HepG2 (cell line): ENCODE data around the gene VPS26A. TPM values are rescaled to one million over a fixed set of nuclear protein-coding genes. Genes with fewer than 3 reads are reported as not detected.

Source experiments
- EEA1 ChIP-seq: sonication (generic); formaldehyde crosslinking; IDR thresholded peaks from 2 replicates; pipeline ENCODE4 v1.5.1; 2020; ENCODE audit warnings: mild to moderate bottlenecking, missing genetic modification reagents, borderline replicate concordance
- ELF1 ChIP-seq: sonication (generic); formaldehyde crosslinking; IDR thresholded peaks from 2 replicates; pipeline ENCODE4 v1.4.0; 2020; ENCODE audit warnings: missing genetic modification reagents
- FOXA1 ChIP-seq, 2 experiments: fragments of 450-650 bp in 1 of 2; sonication (generic) in 1 of 2; formaldehyde crosslinking in 1 of 2; IDR thresholded peaks; 2 replicates each; pipeline versions ENCODE4 v1.4.0 to v1.6.1; 2016 to 2020; ENCODE audit warnings: missing genetic modification reagents in 1 of 2
- FOXJ3 ChIP-seq: sonication (generic); formaldehyde crosslinking; IDR thresholded peaks from 2 replicates; pipeline ENCODE4 v1.4.0; 2020; ENCODE audit warnings: missing genetic modification reagents, mild to moderate bottlenecking, borderline replicate concordance
- GATAD2A ChIP-seq: IDR thresholded peaks from 2 replicates; pipeline ENCODE4 v1.6.1; 2016
- MATR3 ChIP-seq: sonication (generic); formaldehyde crosslinking; IDR thresholded peaks from 2 replicates; pipeline ENCODE4 v1.4.0; 2020; ENCODE audit warnings: missing genetic modification reagents
- PCBP1 ChIP-seq: fragments of 200-400 bp; formaldehyde crosslinking; IDR thresholded peaks from 2 replicates; pipeline ENCODE4 v1.6.1; 2017; ENCODE audit warnings: mild to moderate bottlenecking, low read depth, low read length, borderline replicate concordance
- PHF21A ChIP-seq: sonication (generic); formaldehyde crosslinking; IDR thresholded peaks from 2 replicates; pipeline ENCODE4 v1.5.0; 2020; ENCODE audit warnings: mild to moderate bottlenecking, missing genetic modification reagents
- SIX4 ChIP-seq: sonication (generic); formaldehyde crosslinking; IDR thresholded peaks from 2 replicates; pipeline ENCODE4 v1.4.0; 2020; ENCODE audit warnings: missing genetic modification reagents
- TBX3 ChIP-seq: fragments of 450-650 bp; IDR thresholded peaks from 2 replicates; pipeline ENCODE4 v1.6.1; 2017; ENCODE audit warnings: antibody characterized with exemption, mild to moderate bottlenecking, inconsistent platforms, borderline replicate concordance
- ZNF232 ChIP-seq: sonication (generic); formaldehyde crosslinking; IDR thresholded peaks from 2 replicates; pipeline ENCODE4 v1.4.0; 2020; ENCODE audit warnings: missing genetic modification reagents, borderline replicate concordance
- ZNF331 ChIP-seq: sonication (generic); formaldehyde crosslinking; IDR thresholded peaks from 2 replicates; pipeline ENCODE4 v1.4.0; 2020; ENCODE audit warnings: missing genetic modification reagents
- polyA plus RNA-seq, 8 experiments: library from polyadenylated mRNA; depleted of rRNA in 3 of 8; stranded (reverse) in 7 of 8; unstranded in 1 of 8; fragments of >200 nt; fragmentation: Illumina TruSeq in 4 of 8; extraction: Trizol in 4 of 8; gene quantifications; 2 replicates each; pipeline versions ENCODE4 v1.2.1 to v1.2.3, GENCODE V29; 2011 to 2016; ENCODE audit warnings: low read depth in 4 of 8, missing spikeins in 1 of 8, mixed read lengths in 1 of 8; ENCODE audit not compliant: insufficient read depth in 1 of 8
- total RNA-seq, 5 experiments: library from RNA; depleted of rRNA; stranded (reverse); fragments of >200 nt; fragmentation: Illumina TruSeq; extraction: Trizol; gene quantifications; 2 replicates each; pipeline ENCODE4 v1.2.3, GENCODE V29; 2016; ENCODE audit warnings: low read depth in 1 of 5
- TF ChIP-seq, protein P1 (sequence below): IDR thresholded peaks from 2 replicates; pipeline ENCODE4 v1.6.1; 2016; ENCODE audit warnings: missing biosample characterization, missing genetic modification reagents, low read depth
- TF ChIP-seq, protein P2 (sequence below): IDR thresholded peaks from 2 replicates; pipeline ENCODE4 v1.6.1; 2012; ENCODE audit warnings: low read length, improper control_type of control experiment

Gene VPS26A
- total and polyA plus RNA-seq, 2 of the 13 experiments (the other 11 are each of a cell fraction or from before 2014, with no cell fraction given) = 12.9 to 32.6 TPM

GRCh38 chr10:69213591-69214311 is 89.8 kb downstream of the VPS26A start (continued):
- TF ChIP-seq ZNF331 (CRISPR knock-in tag) = no peak
- TF ChIP-seq ELF1 (CRISPR knock-in tag) = no peak
- TF ChIP-seq FOXA1 (IDR thresholded peaks at IDR 0.05) = no peak
- peak; percentile 48; the same call in 1 of the 2 replicates for TF ChIP-seq FOXA1 (CRISPR knock-in tag; IDR thresholded peaks at IDR 0.05)
- TF ChIP-seq MATR3 (CRISPR knock-in tag) = no peak
- TF ChIP-seq, protein P1, sequence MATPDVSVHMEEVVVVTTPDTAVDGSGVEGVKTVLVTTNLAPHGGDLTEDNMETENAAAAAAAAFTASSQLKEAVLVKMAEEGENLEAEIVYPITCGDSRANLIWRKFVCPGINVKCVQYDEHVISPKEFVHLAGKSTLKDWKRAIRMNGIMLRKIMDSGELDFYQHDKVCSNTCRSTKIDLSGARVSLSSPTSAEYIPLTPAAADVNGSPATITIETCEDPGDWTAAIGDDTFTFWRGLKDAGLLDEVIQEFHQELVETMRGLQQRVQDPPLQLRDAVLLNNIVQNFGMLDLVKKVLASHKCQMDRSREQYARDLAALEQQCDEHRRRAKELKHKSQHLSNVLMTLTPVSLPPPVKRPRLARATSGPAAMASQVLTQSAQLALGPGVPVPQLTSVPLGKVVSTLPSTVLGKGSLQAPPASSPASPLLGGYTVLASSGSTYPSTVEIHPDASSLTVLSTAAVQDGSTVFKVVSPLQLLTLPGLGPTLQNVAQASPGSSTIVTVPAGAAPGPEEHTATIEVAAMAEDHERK = no peak
- TF ChIP-seq, protein P2, sequence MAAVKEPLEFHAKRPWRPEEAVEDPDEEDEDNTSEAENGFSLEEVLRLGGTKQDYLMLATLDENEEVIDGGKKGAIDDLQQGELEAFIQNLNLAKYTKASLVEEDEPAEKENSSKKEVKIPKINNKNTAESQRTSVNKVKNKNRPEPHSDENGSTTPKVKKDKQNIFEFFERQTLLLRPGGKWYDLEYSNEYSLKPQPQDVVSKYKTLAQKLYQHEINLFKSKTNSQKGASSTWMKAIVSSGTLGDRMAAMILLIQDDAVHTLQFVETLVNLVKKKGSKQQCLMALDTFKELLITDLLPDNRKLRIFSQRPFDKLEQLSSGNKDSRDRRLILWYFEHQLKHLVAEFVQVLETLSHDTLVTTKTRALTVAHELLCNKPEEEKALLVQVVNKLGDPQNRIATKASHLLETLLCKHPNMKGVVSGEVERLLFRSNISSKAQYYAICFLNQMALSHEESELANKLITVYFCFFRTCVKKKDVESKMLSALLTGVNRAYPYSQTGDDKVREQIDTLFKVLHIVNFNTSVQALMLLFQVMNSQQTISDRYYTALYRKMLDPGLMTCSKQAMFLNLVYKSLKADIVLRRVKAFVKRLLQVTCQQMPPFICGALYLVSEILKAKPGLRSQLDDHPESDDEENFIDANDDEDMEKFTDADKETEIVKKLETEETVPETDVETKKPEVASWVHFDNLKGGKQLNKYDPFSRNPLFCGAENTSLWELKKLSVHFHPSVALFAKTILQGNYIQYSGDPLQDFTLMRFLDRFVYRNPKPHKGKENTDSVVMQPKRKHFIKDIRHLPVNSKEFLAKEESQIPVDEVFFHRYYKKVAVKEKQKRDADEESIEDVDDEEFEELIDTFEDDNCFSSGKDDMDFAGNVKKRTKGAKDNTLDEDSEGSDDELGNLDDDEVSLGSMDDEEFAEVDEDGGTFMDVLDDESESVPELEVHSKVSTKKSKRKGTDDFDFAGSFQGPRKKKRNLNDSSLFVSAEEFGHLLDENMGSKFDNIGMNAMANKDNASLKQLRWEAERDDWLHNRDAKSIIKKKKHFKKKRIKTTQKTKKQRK = no peak
- no peak for TF ChIP-seq TBX3
- peak; percentile 81 for TF ChIP-seq SIX4 (CRISPR knock-in tag)
- TF ChIP-seq GATAD2A (CRISPR knock-in tag) = 0 out of 2 replicates have a peak, but pooled peaks have one; percentile 14
- no peak for TF ChIP-seq PHF21A
- no peak for TF ChIP-seq FOXJ3 (CRISPR knock-in tag)
- no peak for TF ChIP-seq PCBP1
- TF ChIP-seq EEA1 (CRISPR knock-in tag) = no peak
- no peak for TF ChIP-seq ZNF232 (CRISPR knock-in tag)
